ENCODE measurements around the gene TIAM1. TPM values are rescaled to one million over a fixed set of nuclear protein-coding genes. Genes with fewer than 3 reads are reported as not detected.

Gene TIAM1
- total RNA-seq, 1 donor from 2014 or later = 17.8 TPM

- no peaks in the 10 kb centered on the region for H3K4me1 ChIP-seq (ENCODE audit: insufficient read depth, low read length)
- FAIRE-seq = no peak
- H3K79me2 ChIP-seq (ENCODE audit: insufficient read depth, low read length) = no peaks in the 10 kb centered on the region
- H2AFZ ChIP-seq (ENCODE audit: low read depth, low read length) = no peak overlapping the region
- no peaks in the 10 kb centered on the region for H3K27me3 ChIP-seq (ENCODE audit: insufficient read depth, low read length)
- no peaks in the 10 kb centered on the region for H3K36me3 ChIP-seq (ENCODE audit: insufficient read depth, low read length)
- H3K27ac ChIP-seq (ENCODE audit: low read depth, low read length) = no peak overlapping the region
- TF ChIP-seq EZH2 (IDR thresholded peaks at IDR 0.05; ENCODE audit: insufficient read depth, low read length) (no peak), CTCF (IDR thresholded peaks at IDR 0.05; ENCODE audit: insufficient read depth, low read depth, low read length) (no peak)
- no peak overlapping the region for H3K4me2 ChIP-seq (ENCODE audit: low read length)
- H3K9ac ChIP-seq (ENCODE audit: low read length) = no peak overlapping the region
- no peaks in the 10 kb centered on the region for H3K9me3 ChIP-seq (ENCODE audit: insufficient read depth, low read depth, low read length)
- H3K36me3 Mint-ChIP-seq (ENCODE audit: low read depth, unreplicated experiment) = peaks cover 4% of the 10 kb centered on the region
- no peak overlapping the region for H3K4me3 ChIP-seq (ENCODE audit: insufficient read depth, low read depth, low read length)
- no peaks in the 10 kb centered on the region for H3K27me3 Mint-ChIP-seq (ENCODE audit: low read depth, unreplicated experiment)
- no peak overlapping the region for H3K4me3 Mint-ChIP-seq (ENCODE audit: unreplicated experiment)
- H3K9me3 Mint-ChIP-seq (ENCODE audit: unreplicated experiment) = no peaks in the 10 kb centered on the region
- H4K20me1 ChIP-seq (ENCODE audit: insufficient read depth, low read length) = no peaks in the 10 kb centered on the region
- peaks cover 6% of the 10 kb centered on the region for H3K4me1 Mint-ChIP-seq (ENCODE audit: low read depth, unreplicated experiment)
- no peak overlapping the region for H3K27ac Mint-ChIP-seq (ENCODE audit: unreplicated experiment)
- DNase-seq (ENCODE audit: low read depth) = no peak
Measured at GRCh38 chr21:31186916-31187315, 157.1 kb downstream of the TIAM1 start.

GRCh38 chr21:31185663-31186062 lies 158.4 kb downstream of the TIAM1 start:
- no peaks in the 10 kb centered on the region for H3K9me3 Mint-ChIP-seq (ENCODE audit: unreplicated experiment)
- Histone ChIP-seq H2AFZ (ENCODE audit: low read depth, low read length) (no peak overlapping the region), H3K4me3 (ENCODE audit: insufficient read depth, low read depth, low read length) (no peak overlapping the region), H3K9ac (ENCODE audit: low read length) (no peak overlapping the region), H3K4me1 (ENCODE audit: insufficient read depth, low read length) (no peaks in the 10 kb centered on the region), H3K4me2 (ENCODE audit: low read length) (no peak overlapping the region), H3K79me2 (ENCODE audit: insufficient read depth, low read length) (no peaks in the 10 kb centered on the region), H3K9me3 (ENCODE audit: insufficient read depth, low read depth, low read length) (no peaks in the 10 kb centered on the region), H3K36me3 (ENCODE audit: insufficient read depth, low read length) (no peaks in the 10 kb centered on the region), H4K20me1 (ENCODE audit: insufficient read depth, low read length) (no peaks in the 10 kb centered on the region), H3K27me3 (ENCODE audit: insufficient read depth, low read length) (no peaks in the 10 kb centered on the region), H3K27ac (ENCODE audit: low read depth, low read length) (no peak overlapping the region)
- no peak overlapping the region for H3K27ac Mint-ChIP-seq (ENCODE audit: unreplicated experiment)
- H3K4me3 Mint-ChIP-seq (ENCODE audit: unreplicated experiment) = no peak overlapping the region
- H3K4me1 Mint-ChIP-seq (ENCODE audit: low read depth, unreplicated experiment) = peaks cover 6% of the 10 kb centered on the region
- peaks cover 5% of the 10 kb centered on the region for H3K36me3 Mint-ChIP-seq (ENCODE audit: low read depth, unreplicated experiment)
- DNase-seq (ENCODE audit: low read depth) = no peak
- H3K27me3 Mint-ChIP-seq (ENCODE audit: low read depth, unreplicated experiment) = no peaks in the 10 kb centered on the region
- TF ChIP-seq CTCF (IDR thresholded peaks at IDR 0.05; ENCODE audit: insufficient read depth, low read depth, low read length) = no peak
- no peak for TF ChIP-seq EZH2 (IDR thresholded peaks at IDR 0.05; ENCODE audit: insufficient read depth, low read length)
- FAIRE-seq = no peak

- H3K9me3 Mint-ChIP-seq (ENCODE audit: unreplicated experiment) = no peaks in the 10 kb centered on the region
- Histone ChIP-seq H3K4me2 (ENCODE audit: low read length) (no peak overlapping the region), H4K20me1 (ENCODE audit: insufficient read depth, low read length) (no peaks in the 10 kb centered on the region), H3K4me3 (ENCODE audit: insufficient read depth, low read depth, low read length) (no peak overlapping the region), H3K27ac (ENCODE audit: low read depth, low read length) (no peak overlapping the region), H3K36me3 (ENCODE audit: insufficient read depth, low read length) (no peaks in the 10 kb centered on the region), H3K9me3 (ENCODE audit: insufficient read depth, low read depth, low read length) (no peaks in the 10 kb centered on the region), H2AFZ (ENCODE audit: low read depth, low read length) (no peak overlapping the region), H3K9ac (ENCODE audit: low read length) (no peak overlapping the region), H3K27me3 (ENCODE audit: insufficient read depth, low read length) (no peaks in the 10 kb centered on the region), H3K79me2 (ENCODE audit: insufficient read depth, low read length) (no peaks in the 10 kb centered on the region), H3K4me1 (ENCODE audit: insufficient read depth, low read length) (no peaks in the 10 kb centered on the region)
- no peak for FAIRE-seq
- peaks cover 6% of the 10 kb centered on the region for H3K4me1 Mint-ChIP-seq (ENCODE audit: low read depth, unreplicated experiment)
- H3K27ac Mint-ChIP-seq (ENCODE audit: unreplicated experiment) = no peak overlapping the region
- no peak for DNase-seq (ENCODE audit: low read depth)
- peaks cover 5% of the 10 kb centered on the region for H3K36me3 Mint-ChIP-seq (ENCODE audit: low read depth, unreplicated experiment)
- H3K27me3 Mint-ChIP-seq (ENCODE audit: low read depth, unreplicated experiment) = no peaks in the 10 kb centered on the region
- TF ChIP-seq EZH2 (IDR thresholded peaks at IDR 0.05; ENCODE audit: insufficient read depth, low read length) (no peak), CTCF (IDR thresholded peaks at IDR 0.05; ENCODE audit: insufficient read depth, low read depth, low read length) (no peak)
- no peak overlapping the region for H3K4me3 Mint-ChIP-seq (ENCODE audit: unreplicated experiment)
Measured at GRCh38 chr21:31184876-31185275, 159.2 kb downstream of the TIAM1 start.
